OCI-LY7 (cell line): ENCODE results near the gene PPFIA2. TPM values are rescaled to one million over a fixed set of nuclear protein-coding genes. Genes with fewer than 3 reads are reported as not detected.

Experiments
- BruUV-seq: library from RNA; stranded (reverse); fragments of 400-500 nt; replicated peaks from 2 replicates; lab custom pipeline; 2021; lab: Mats Ljungman, UMichigan
- CTCF ChIA-PET: fragments of 300-600 bp; sonication (Branson Sonifier 250); formaldehyde crosslinking; loops from one replicate; lab custom pipeline; 2022; ENCODE audit warnings: antibody characterized with exemption; ENCODE audit not compliant: unreplicated experiment; lab: Charles Lee
- POLR2A ChIA-PET: fragments of 300-600 bp; sonication (Branson Sonifier 250); formaldehyde crosslinking; loops from one replicate; lab custom pipeline; 2022; ENCODE audit warnings: antibody characterized with exemption; lab: Charles Lee
- DNase-seq: peaks from one replicate; pipeline ENCODE4 v3.0.0-alpha.2; 2015; ENCODE audit warnings: low spot score
- H2AFZ ChIP-seq: fragments of 200-600 bp; sonication (generic), shearing (Covaris generic); 2 replicates; pipeline ENCODE4 v1.6.1; 2014; ENCODE audit warnings: mild to moderate bottlenecking, antibody characterized with exemption, low read length, moderate library complexity
- H3K27ac ChIP-seq: fragments of 200-600 bp; sonication (generic); 2 replicates; pipeline ENCODE4 v1.5.1; 2014; ENCODE audit warnings: mixed run types, low read depth, mild to moderate bottlenecking, moderate library complexity, low read length, inconsistent platforms; ENCODE audit not compliant: poor library complexity, severe bottlenecking
- H3K36me3 ChIP-seq: fragments of 200-600 bp; sonication (generic); 2 replicates; pipeline ENCODE4 v1.6.1; 2014; ENCODE audit warnings: mild to moderate bottlenecking, antibody characterized with exemption, low read length, moderate library complexity, mixed read lengths; ENCODE audit not compliant: insufficient read depth
- H3K4me1 ChIP-seq: fragments of 200-600 bp; sonication (generic); 2 replicates; pipeline ENCODE4 v1.5.1; 2014; ENCODE audit warnings: mild to moderate bottlenecking, low read length; ENCODE audit not compliant: insufficient read depth, poor library complexity, severe bottlenecking
- H3K4me2 ChIP-seq: fragments of 200-600 bp; sonication (generic); 2 replicates; pipeline ENCODE4 v1.6.1; 2014; ENCODE audit warnings: mild to moderate bottlenecking, low read length
- H3K4me3 ChIP-seq: fragments of 200-600 bp; sonication (generic); 2 replicates; pipeline ENCODE4 v1.5.1; 2014; ENCODE audit warnings: mild to moderate bottlenecking, low read depth, low read length; ENCODE audit not compliant: poor library complexity, severe bottlenecking
- H3K79me2 ChIP-seq: fragments of 200-600 bp; sonication (generic); 2 replicates; pipeline ENCODE4 v1.6.1; 2016; ENCODE audit warnings: low read depth, mild to moderate bottlenecking, low read length, moderate library complexity, mixed read lengths; ENCODE audit not compliant: insufficient read depth
- H3K9me2 ChIP-seq: fragments of 200-600 bp; sonication (generic); 2 replicates; pipeline ENCODE4 v1.6.1; 2016; ENCODE audit warnings: mild to moderate bottlenecking, low read length, mixed read lengths; ENCODE audit not compliant: insufficient read depth
- H3K9me3 ChIP-seq: fragments of 200-600 bp; sonication (generic); 2 replicates; pipeline ENCODE4 v1.6.1; 2014; ENCODE audit warnings: mild to moderate bottlenecking, mixed run types, low read length, mixed read lengths
- H4K20me1 ChIP-seq: fragments of 200-600 bp; sonication (generic); 2 replicates; pipeline ENCODE4 v1.6.1; 2014; ENCODE audit warnings: mild to moderate bottlenecking, antibody characterized with exemption, low read length, moderate library complexity, mixed read lengths; ENCODE audit not compliant: insufficient read depth
- EZH2phosphoT487 ChIP-seq: fragments of 200-600 bp; sonication (generic); IDR thresholded peaks from 2 replicates; pipeline ENCODE4 v1.6.1; 2018; ENCODE audit warnings: low read depth, borderline replicate concordance, mild to moderate bottlenecking, mixed run types, antibody characterized with exemption, low read length, moderate library complexity, mixed read lengths
- intact Hi-C: fragments of 100-400 bp; cut with micrococcal nuclease; formaldehyde crosslinking; loops from one replicate; pipeline ENCODE4 v1.10.0; 2022; ENCODE audit not compliant: unreplicated experiment
- total RNA-seq, 2 experiments: library from RNA; depleted of rRNA in 1 of 2; stranded (reverse); fragments of >200 nt in 1 of 2; shearing (Covaris generic) in 1 of 2; gene quantifications; 2 replicates each; pipeline ENCODE4 v1.2.3, GENCODE V29; 2014 to 2022
- TF ChIP-seq, protein P1 (sequence below): fragments of 200-600 bp; sonication (generic); conservative IDR thresholded peaks from 2 replicates; pipeline ENCODE4 v1.5.1; 2014; ENCODE audit warnings: mild to moderate bottlenecking, antibody characterized with exemption, low read length, moderate library complexity, mixed read lengths

PPFIA2 gene
- total RNA-seq, 2 experiments from 2014 or later: not detected

DNA sequence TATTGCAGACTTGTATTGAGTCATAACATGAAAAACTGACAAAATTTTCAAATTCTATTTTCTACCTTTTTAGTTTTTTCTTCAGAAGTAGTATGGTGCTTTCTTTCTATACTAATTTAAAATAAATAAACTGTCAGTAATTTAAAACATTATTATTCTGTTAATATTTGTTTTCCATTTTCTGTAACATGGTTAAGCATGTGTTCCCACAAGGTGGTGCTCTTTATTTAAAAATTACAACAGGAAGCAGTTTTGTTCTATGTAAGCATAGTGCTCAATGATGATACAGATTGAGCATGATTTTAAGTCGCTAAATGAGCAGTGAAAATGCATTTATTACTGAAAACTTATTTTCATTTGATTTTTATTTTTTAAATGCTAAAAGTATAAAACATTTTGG lies 114.6 kb downstream of the PPFIA2 start:
- POLR2A ChIA-PET: no interaction called here
- Histone ChIP-seq H3K27ac (no peak overlapping the region), H2AFZ (no peak overlapping the region), H3K79me2 (no peaks in the 10 kb centered on the region), H3K4me1 (no peaks in the 10 kb centered on the region), H3K9me3 (no peaks in the 10 kb centered on the region), H3K4me2 (no peak overlapping the region), H3K36me3 (no peaks in the 10 kb centered on the region), H4K20me1 (no peaks in the 10 kb centered on the region), H3K9me2 (no peaks in the 10 kb centered on the region), H3K4me3 (no peak overlapping the region)
- TF ChIP-seq EZH2phosphoT487: no peak
- TF ChIP-seq, protein P1, sequence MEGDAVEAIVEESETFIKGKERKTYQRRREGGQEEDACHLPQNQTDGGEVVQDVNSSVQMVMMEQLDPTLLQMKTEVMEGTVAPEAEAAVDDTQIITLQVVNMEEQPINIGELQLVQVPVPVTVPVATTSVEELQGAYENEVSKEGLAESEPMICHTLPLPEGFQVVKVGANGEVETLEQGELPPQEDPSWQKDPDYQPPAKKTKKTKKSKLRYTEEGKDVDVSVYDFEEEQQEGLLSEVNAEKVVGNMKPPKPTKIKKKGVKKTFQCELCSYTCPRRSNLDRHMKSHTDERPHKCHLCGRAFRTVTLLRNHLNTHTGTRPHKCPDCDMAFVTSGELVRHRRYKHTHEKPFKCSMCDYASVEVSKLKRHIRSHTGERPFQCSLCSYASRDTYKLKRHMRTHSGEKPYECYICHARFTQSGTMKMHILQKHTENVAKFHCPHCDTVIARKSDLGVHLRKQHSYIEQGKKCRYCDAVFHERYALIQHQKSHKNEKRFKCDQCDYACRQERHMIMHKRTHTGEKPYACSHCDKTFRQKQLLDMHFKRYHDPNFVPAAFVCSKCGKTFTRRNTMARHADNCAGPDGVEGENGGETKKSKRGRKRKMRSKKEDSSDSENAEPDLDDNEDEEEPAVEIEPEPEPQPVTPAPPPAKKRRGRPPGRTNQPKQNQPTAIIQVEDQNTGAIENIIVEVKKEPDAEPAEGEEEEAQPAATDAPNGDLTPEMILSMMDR: peak; percentile 77
- intact Hi-C loops: loop anchor here (2.0 kb wide), 1 partner anchor 682 kb away; no protein-coding TSS in a partner anchor
- CTCF ChIA-PET: no interaction called here
- DNase-seq: peak; percentile 37
- BruUV-seq: no TSS peak

DNA sequence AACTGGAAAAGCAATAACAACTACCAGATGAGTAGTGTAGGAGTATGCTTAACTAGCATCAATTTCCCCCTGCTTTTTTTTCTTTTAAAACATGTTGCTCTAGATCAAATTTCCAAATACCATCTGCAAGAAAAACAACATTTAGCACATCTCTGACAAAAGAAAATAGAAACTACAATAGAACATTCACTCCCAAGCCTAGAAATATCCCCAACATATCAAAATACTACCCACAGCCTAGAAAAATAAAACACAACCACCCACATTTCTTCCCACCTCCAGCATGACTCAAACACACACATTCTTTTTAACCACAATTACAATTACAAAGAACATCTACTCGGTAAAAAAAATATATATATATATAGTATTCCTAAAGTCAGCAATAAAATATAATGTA lies 120.0 kb downstream of the PPFIA2 start:
- TF ChIP-seq, protein P1: no peak
- no peak for TF ChIP-seq EZH2phosphoT487
- no peak for DNase-seq
- Histone ChIP-seq H3K9me3 (no peaks in the 10 kb centered on the region), H3K4me3 (no peak overlapping the region), H3K79me2 (no peaks in the 10 kb centered on the region), H3K9me2 (no peaks in the 10 kb centered on the region), H3K36me3 (no peaks in the 10 kb centered on the region), H3K4me1 (no peaks in the 10 kb centered on the region), H3K27ac (no peak overlapping the region), H2AFZ (no peak overlapping the region), H3K4me2 (no peak overlapping the region), H4K20me1 (no peaks in the 10 kb centered on the region)
- BruUV-seq: no TSS peak
- POLR2A ChIA-PET: no interaction called here
- CTCF ChIA-PET: no interaction called here
- intact Hi-C loops: no loop called here

DNA sequence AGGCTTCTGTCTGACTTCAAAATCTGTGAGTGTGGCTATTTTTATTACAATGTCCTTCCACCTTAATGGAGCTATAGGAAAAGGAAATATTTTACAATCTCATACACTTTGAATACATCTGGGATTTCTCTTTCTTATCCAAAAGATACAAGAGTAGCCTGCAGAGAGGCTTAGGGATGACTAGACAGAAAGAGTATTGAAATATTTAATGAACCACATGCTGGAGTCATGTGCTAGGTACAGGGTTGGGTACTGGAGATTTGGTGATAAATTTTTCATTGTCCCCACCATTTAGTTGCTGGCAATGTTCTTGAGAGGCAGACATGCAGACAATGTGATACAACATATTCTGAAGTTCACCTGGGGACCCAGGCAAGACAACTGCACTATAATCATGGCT lies 126.0 kb downstream of the PPFIA2 start:
- intact Hi-C loops: no loop called here

More for the DNA sequence above, 126.0 kb downstream of the PPFIA2 start:
- H3K4me2 ChIP-seq: no peak overlapping the region
- TF ChIP-seq, protein P1: no peak
- no peak for TF ChIP-seq EZH2phosphoT487
- H3K27ac ChIP-seq: no peak overlapping the region
- H3K4me1 ChIP-seq: no peaks in the 10 kb centered on the region
- no peaks in the 10 kb centered on the region for H3K79me2 ChIP-seq
- H3K9me3 ChIP-seq: no peaks in the 10 kb centered on the region
- H4K20me1 ChIP-seq: no peaks in the 10 kb centered on the region
- DNase-seq: no peak
- H3K36me3 ChIP-seq: no peaks in the 10 kb centered on the region
- no TSS peak for BruUV-seq
- ChIA-PET POLR2A (interaction anchor here (1.0 kb wide), 1 partner anchor 15 kb away, joined by 6 read pairs; no protein-coding TSS in a partner anchor), CTCF (no interaction called here)
- no peaks in the 10 kb centered on the region for H3K9me2 ChIP-seq
- no peak overlapping the region for H2AFZ ChIP-seq
- H3K4me3 ChIP-seq: no peak overlapping the region
